Cerebellar cortex (tissue), 1 donor: Measurements from ENCODE around the gene PPP2R2D.
A peak's percentile ranks its signal among the peaks of the same experiment; 100 is the strongest.
"Not testable (repeated sequence)": the region's sequence is repeated elsewhere in the genome, so short reads cannot be mapped to it uniquely, and the experiment has no call there.

Experiments
- DNase-seq: peaks from one replicate; pipeline ENCODE4 v3.0.0-alpha.2; 2015; ENCODE audit warnings: low spot score

Gene PPP2R2D

GRCh38 chr10:131868436-131868835 lies 32.4 kb upstream of the PPP2R2D start:
- no peak for DNase-seq

GRCh38 chr10:131869344-131869743 lies 31.5 kb upstream of the PPP2R2D start:
- no peak for DNase-seq

GRCh38 chr10:131870411-131870810 lies 30.4 kb upstream of the PPP2R2D start:
- peak; percentile 28 for DNase-seq

GRCh38 chr10:131870831-131871672 lies 29.8 kb upstream of the PPP2R2D start:
- no peak for DNase-seq

GRCh38 chr10:131871673-131872005 lies 29.2 kb upstream of the PPP2R2D start:
- no peak for DNase-seq

- DNase-seq, result no peak
These were observed 28.6 kb upstream of the PPP2R2D start for GRCh38 chr10:131872011-131872826.

GRCh38 chr10:131872827-131873375 lies 27.9 kb upstream of the PPP2R2D start:
- DNase-seq, result no peak

- peak; percentile 84 for DNase-seq
These were observed 25.8 kb upstream of the PPP2R2D start for GRCh38 chr10:131874991-131875451.

GRCh38 chr10:131875501-131875900 lies 25.3 kb upstream of the PPP2R2D start:
- no peak for DNase-seq

GRCh38 chr10:131876017-131876416 lies 24.8 kb upstream of the PPP2R2D start:
- DNase-seq, result no peak

- DNase-seq, result no peak
These were observed 24.3 kb upstream of the PPP2R2D start for GRCh38 chr10:131876508-131876907.

- DNase-seq, result no peak
These were observed 20.7 kb upstream of the PPP2R2D start for GRCh38 chr10:131880016-131880590.

GRCh38 chr10:131881104-131881880 lies 19.5 kb upstream of the PPP2R2D start:
- no peak for DNase-seq

GRCh38 chr10:131882151-131882550 lies 18.7 kb upstream of the PPP2R2D start:
- DNase-seq, result no peak

GRCh38 chr10:131882590-131883451 lies 18.0 kb upstream of the PPP2R2D start:
- DNase-seq, result no peak

GRCh38 chr10:131883621-131884393 lies 17.0 kb upstream of the PPP2R2D start:
- DNase-seq, result not testable (repeated sequence)

- peak; percentile 68 for DNase-seq
These were observed 15.2 kb upstream of the PPP2R2D start for GRCh38 chr10:131885391-131886165.

- no peak for DNase-seq
These were observed 14.6 kb upstream of the PPP2R2D start for GRCh38 chr10:131886237-131886636.

GRCh38 chr10:131888186-131888604 lies 12.6 kb upstream of the PPP2R2D start:
- DNase-seq, result no peak
